NCI-H69 (cell line): ENCODE measurements around the gene GSC.
"Not testable (repeated sequence)": the region's sequence is repeated elsewhere in the genome, so short reads cannot be mapped to it uniquely, and the experiment has no call there.

Source experiments
- DNase-seq: peaks from one replicate; lab custom pipeline; 2025; lab: John Stamatoyannopoulos, UW

GSC gene

DNA sequence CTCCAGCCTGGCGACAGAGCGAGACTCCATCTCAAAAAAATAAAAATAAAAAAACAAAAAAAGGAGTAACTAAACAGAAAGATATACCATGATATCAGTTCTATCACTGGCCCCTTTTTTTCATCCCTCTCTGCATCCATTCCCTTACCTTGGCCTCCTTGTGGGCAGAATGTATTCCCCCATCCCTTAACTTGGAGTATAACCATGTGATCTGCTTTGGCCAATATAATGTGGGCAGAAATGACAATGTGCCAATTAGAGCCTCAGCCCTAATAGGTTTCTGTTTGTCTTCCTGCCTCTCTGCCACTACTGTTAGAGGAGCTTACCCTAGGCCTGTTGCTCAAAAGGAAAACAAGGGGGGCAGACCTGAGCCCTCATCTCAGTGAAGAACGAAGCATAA lies 23.8 kb downstream of the GSC start:
- no peak for DNase-seq

DNA sequence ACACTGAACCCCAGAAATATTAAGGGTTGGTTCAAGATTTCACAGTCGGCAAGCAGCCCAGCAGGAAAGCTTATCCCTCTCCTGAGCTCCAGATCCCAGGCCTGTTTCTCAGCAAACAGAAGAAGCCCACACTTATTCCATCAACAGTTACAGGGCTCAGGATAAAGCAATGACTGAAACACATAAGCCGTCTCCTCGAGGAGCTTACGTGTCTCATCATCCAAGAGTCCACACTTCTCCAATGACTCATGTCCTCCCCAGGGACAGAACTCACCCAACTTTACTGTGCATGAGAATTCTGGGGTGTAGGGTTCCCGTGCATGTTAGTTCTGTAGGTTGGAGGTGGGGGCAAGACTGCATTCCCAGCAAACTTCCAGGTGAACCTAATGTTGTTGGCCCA lies 31.2 kb downstream of the GSC start:
- no peak for DNase-seq

DNA sequence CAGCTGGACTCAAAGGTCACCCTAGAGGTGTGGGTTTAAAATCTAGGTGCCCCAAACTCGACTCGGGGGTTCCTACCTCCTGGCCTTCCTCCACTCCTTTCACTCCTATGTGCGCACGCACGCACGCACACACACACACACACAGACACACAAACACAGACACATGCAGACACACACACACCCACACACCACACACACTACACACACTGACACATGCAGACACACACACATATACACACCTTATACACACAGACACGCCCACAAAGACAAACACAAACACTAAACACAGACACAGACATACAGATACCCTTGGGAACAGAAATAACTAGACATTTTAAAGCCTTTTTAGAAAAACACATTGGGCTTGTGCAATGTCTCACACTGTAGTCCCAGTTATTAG lies 31.8 kb downstream of the GSC start:
- DNase-seq, result no peak

DNA sequence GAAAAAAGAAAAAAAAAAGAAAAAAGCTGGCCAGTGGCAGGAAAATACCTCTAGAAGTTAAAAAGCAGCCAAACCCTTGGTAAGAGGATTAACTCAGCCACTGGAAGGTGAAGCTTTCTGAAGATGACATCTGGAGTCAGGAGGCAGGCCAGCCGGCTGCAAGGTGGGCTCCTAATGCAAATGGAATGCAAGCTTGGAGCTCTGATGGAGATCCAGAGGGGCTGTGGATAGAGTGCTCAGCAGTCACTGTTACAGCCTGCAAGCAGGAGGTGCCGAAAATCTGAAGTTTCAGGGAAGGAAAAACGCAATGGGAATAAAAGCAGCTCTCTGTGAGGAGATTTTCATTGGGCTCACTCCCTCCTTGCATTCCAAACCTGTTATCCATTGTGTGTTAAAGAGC lies 41.0 kb downstream of the GSC start:
- DNase-seq, result no peak

DNA sequence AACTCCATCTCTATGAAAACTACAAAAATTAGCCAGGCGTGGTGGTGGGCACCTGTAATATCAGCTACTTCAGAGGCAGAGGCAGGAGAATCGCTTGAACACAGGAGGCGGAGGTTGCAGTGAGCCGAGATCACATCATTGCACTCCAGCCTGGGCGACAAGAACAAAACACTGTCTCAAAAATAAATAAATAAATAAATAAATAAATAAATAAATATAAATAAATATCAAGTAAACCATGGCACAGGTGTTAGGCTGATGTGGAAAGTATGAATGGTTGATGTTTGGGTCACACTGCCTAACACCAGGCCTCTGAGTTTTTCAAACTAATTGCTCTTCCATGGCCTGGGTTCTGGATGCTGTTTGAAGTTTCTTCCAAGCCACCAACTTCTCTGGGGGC lies 41.5 kb downstream of the GSC start:
- not testable (repeated sequence) for DNase-seq

DNA sequence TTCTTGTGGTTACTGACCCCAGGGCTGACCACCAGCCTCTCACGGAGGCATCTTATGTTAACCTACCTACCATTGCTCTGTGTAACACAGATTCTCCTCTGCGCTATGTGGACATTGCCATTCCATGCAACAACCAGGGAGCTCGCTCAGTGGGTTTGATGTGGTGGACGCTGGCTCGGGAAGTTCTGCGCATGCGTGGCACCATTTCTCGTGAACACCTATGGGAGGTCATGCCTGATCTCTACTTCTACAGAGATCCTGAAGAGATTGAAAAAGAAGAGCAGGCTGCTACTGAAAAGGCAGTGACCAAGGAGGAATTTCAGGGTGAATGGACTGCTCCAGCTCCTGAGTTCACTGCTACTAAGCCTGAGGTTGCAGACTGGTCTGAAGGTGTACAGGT lies 43.3 kb downstream of the GSC start:
- not testable (repeated sequence) for DNase-seq

DNA sequence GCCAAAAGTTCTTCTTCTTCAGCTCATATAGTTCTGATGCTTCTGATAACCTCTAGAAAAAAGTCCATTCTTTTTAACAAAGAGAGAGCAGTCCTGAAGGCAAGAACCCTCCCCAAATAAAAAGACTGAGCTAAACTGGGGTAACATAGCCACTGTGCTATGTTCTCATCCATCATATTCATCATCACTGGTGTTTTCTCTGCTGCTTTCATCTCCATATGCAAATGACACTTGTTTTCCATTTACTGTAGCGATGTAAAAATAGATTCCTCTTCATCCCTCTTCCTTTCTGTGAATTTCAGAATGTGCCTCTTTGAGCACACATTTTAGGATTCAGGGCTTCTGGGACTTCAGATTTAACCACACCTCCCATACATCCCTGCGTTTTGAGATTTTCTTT lies 44.9 kb downstream of the GSC start:
- DNase-seq, result no peak

DNA sequence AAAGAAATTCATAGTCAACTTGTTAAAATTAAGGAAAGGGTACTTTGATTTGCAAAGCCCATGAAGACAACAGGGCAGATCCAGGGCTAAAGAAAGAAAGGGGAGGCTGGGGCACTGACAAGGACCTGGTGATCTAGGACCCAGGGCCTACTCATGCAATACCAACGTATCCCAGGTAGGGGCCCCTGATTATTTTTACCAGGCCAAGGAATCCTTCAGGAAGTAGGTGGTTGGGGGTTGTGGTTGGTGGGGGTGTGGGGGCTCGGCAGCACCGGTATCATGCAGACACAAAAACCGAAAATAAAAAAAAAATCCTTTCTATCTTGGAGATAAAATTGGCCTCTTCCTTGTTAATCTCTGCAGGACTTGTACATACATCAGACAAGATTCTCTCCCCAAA lies 47.5 kb downstream of the GSC start:
- DNase-seq, result no peak
